ENCODE results near the gene SLC23A3. TPM values are rescaled to one million over a fixed set of nuclear protein-coding genes. Genes with fewer than 3 reads are reported as not detected.

Gene SLC23A3
- total RNA-seq, 1 experiment from 2014 or later, result not detected

Other genes with a start within 250 kb of the SLC23A3 start
- 0.12 and 0.20 TPM in 2 replicates for gene CDK5R2, start 210.4 kb downstream of the SLC23A3 start, total RNA-seq (2014; rRNA removed; shearing (Covaris generic))
- gene FEV, start 184.8 kb downstream of the SLC23A3 start, total RNA-seq (2014; rRNA removed; shearing (Covaris generic)), result not detected in 2 replicates
- 0.20 TPM in 1 of 2 replicates, not detected in the other for gene CRYBA2, start 176.6 kb downstream of the SLC23A3 start, total RNA-seq (2014; rRNA removed; shearing (Covaris generic))
- 0.10 and 0.12 TPM in 2 replicates for gene CFAP65, start 128.5 kb downstream of the SLC23A3 start, total RNA-seq (2014; rRNA removed; shearing (Covaris generic))
- not detected in 2 replicates for gene IHH, start 109.1 kb downstream of the SLC23A3 start, total RNA-seq (2014; rRNA removed; shearing (Covaris generic))
- 24.1 and 31.0 TPM in 2 replicates for gene NHEJ1, start 9.2 kb downstream of the SLC23A3 start, total RNA-seq (2014; rRNA removed; shearing (Covaris generic))
- 40.2 and 41.2 TPM in 2 replicates for gene CNPPD1, start 6.9 kb upstream of the SLC23A3 start, total RNA-seq (2014; rRNA removed; shearing (Covaris generic))
- gene RETREG2, start 8.2 kb upstream of the SLC23A3 start, total RNA-seq (2014; rRNA removed; shearing (Covaris generic)), result 63.2 and 67.8 TPM in 2 replicates
- 49.6 and 55.1 TPM in 2 replicates for gene ZFAND2B, start 36.8 kb upstream of the SLC23A3 start, total RNA-seq (2014; rRNA removed; shearing (Covaris generic))
- 29.8 and 41.6 TPM in 2 replicates for gene ABCB6, start 48.9 kb upstream of the SLC23A3 start, total RNA-seq (2014; rRNA removed; shearing (Covaris generic))
- 51.3 and 58.6 TPM in 2 replicates for gene ATG9A, start 59.6 kb upstream of the SLC23A3 start, total RNA-seq (2014; rRNA removed; shearing (Covaris generic))
- gene ANKZF1, start 59.8 kb upstream of the SLC23A3 start, total RNA-seq (2014; rRNA removed; shearing (Covaris generic)), result 27.5 and 28.8 TPM in 2 replicates
- gene GLB1L, start 75.4 kb upstream of the SLC23A3 start, total RNA-seq (2014; rRNA removed; shearing (Covaris generic)), result 30.0 and 35.0 TPM in 2 replicates
- gene STK16, start 75.5 kb upstream of the SLC23A3 start, total RNA-seq (2014; rRNA removed; shearing (Covaris generic)), result 24.0 and 28.5 TPM in 2 replicates
- gene TUBA4B, start 83.2 kb upstream of the SLC23A3 start, total RNA-seq (2014; rRNA removed; shearing (Covaris generic)), result not detected in 2 replicates
- 31.1 and 42.2 TPM in 2 replicates for gene TUBA4A, start 83.9 kb upstream of the SLC23A3 start, total RNA-seq (2014; rRNA removed; shearing (Covaris generic))
- gene DNAJB2, start 109.3 kb upstream of the SLC23A3 start, total RNA-seq (2014; rRNA removed; shearing (Covaris generic)), result 33.8 and 39.8 TPM in 2 replicates
- gene PTPRN, start 139.4 kb upstream of the SLC23A3 start, total RNA-seq (2014; rRNA removed; shearing (Covaris generic)), result 3.2 and 4.4 TPM in 2 replicates
- not detected in 2 replicates for gene RESP18, start 162.7 kb upstream of the SLC23A3 start, total RNA-seq (2014; rRNA removed; shearing (Covaris generic))
- gene DNPEP, start 217.9 kb upstream of the SLC23A3 start, total RNA-seq (2014; rRNA removed; shearing (Covaris generic)), result 80.4 and 101 TPM in 2 replicates
- 0.20 and 0.60 TPM in 2 replicates for gene DES, start 248.3 kb upstream of the SLC23A3 start, total RNA-seq (2014; rRNA removed; shearing (Covaris generic))

Measured in RPMI7951 (cell line).